Ramos (cell line): ENCODE measurements around the gene KLC3.
"Not testable (repeated sequence)": the region's sequence is repeated elsewhere in the genome, so short reads cannot be mapped to it uniquely, and the experiment has no call there.

Source experiments
- in situ Hi-C: fragments of 300-500 bp; cut with MboI; formaldehyde crosslinking; loops from one replicate; pipeline ENCODE4 v1.14.3; 2022; ENCODE audit warnings: low sequenced_read_pairs; ENCODE audit not compliant: unreplicated experiment

The KLC3 gene

GRCh38 chr19:45340232-45340898 is at the start of gene KLC3:
Gene KLC3 (plus strand): TSS chr19:45340750. CDS start chr19:45345542, 4,792 bp downstream.
- in situ Hi-C loops = no loop called here

GRCh38 chr19:45291834-45292233 is 48.7 kb upstream of the KLC3 start:
- in situ Hi-C loops = no loop called here

- in situ Hi-C loops = no loop called here
These were observed 46.9 kb upstream of the KLC3 start for GRCh38 chr19:45293682-45294081.

- in situ Hi-C loops = no loop called here
These were observed 46.1 kb upstream of the KLC3 start for GRCh38 chr19:45294291-45295029.

GRCh38 chr19:45295873-45296272 is 44.7 kb upstream of the KLC3 start:
- in situ Hi-C loops = no loop called here

GRCh38 chr19:45296355-45296754 is 44.2 kb upstream of the KLC3 start:
- in situ Hi-C loops = no loop called here

GRCh38 chr19:45297674-45298073 is 42.9 kb upstream of the KLC3 start:
- in situ Hi-C loops = no loop called here

GRCh38 chr19:45298264-45298663 is 42.3 kb upstream of the KLC3 start:
- in situ Hi-C loops = no loop called here

GRCh38 chr19:45299719-45300118 is 40.8 kb upstream of the KLC3 start:
- in situ Hi-C loops = no loop called here

GRCh38 chr19:45302416-45302815 is 38.1 kb upstream of the KLC3 start:
- in situ Hi-C loops = no loop called here

GRCh38 chr19:45303269-45304060 is 37.1 kb upstream of the KLC3 start:
- in situ Hi-C loops = no loop called here

- in situ Hi-C loops = no loop called here
These were observed 36.2 kb upstream of the KLC3 start for GRCh38 chr19:45304141-45304926.

GRCh38 chr19:45305007-45305406 is 35.5 kb upstream of the KLC3 start:
- in situ Hi-C loops = no loop called here

- in situ Hi-C loops = no loop called here
These were observed 35.1 kb upstream of the KLC3 start for GRCh38 chr19:45305421-45305820.

- in situ Hi-C loops = no loop called here
These were observed 34.5 kb upstream of the KLC3 start for GRCh38 chr19:45306040-45306439.

- in situ Hi-C loops = no loop called here
These were observed 34.0 kb upstream of the KLC3 start for GRCh38 chr19:45306518-45307027.

- in situ Hi-C loops = no loop called here
These were observed 33.2 kb upstream of the KLC3 start for GRCh38 chr19:45307361-45307760.

GRCh38 chr19:45309322-45309721 is 31.2 kb upstream of the KLC3 start:
- in situ Hi-C loops = not testable (repeated sequence)

GRCh38 chr19:45311621-45312020 is 28.9 kb upstream of the KLC3 start:
- in situ Hi-C loops = no loop called here

- in situ Hi-C loops = not testable (repeated sequence)
These were observed 28.3 kb upstream of the KLC3 start for GRCh38 chr19:45312285-45312684.
